K562 (cell line): ENCODE data around the gene DCP1B. TPM values are rescaled to one million over a fixed set of nuclear protein-coding genes. Genes with fewer than 3 reads are reported as not detected.

Source experiments
- DMBX1 ChIP-seq: fragments of 250-450 bp; sonication (Bioruptor Pico); IDR thresholded peaks from 2 replicates; pipeline ENCODE4 v1.8.0; 2022; ENCODE audit warnings: inconsistent platforms, mild to moderate bottlenecking, moderate library complexity, borderline replicate concordance
- E2F6 ChIP-seq, 2 experiments: IDR thresholded peaks; 2 replicates each; pipeline ENCODE4 v1.6.1; 2011; ENCODE audit warnings: borderline replicate concordance in 1 of 2, control low read depth in 1 of 2, low read depth in 1 of 2, low read length in 1 of 2, mild to moderate bottlenecking in 1 of 2, mixed read lengths in 1 of 2, moderate library complexity in 1 of 2; ENCODE audit not compliant: insufficient read depth in 1 of 2, insufficient read length in 1 of 2, poor library complexity in 1 of 2, severe bottlenecking in 1 of 2; ENCODE audit errors: extremely low read depth in 1 of 2
- ETS2 ChIP-seq: IDR thresholded peaks from 2 replicates; pipeline ENCODE4 v1.6.1; 2016; ENCODE audit warnings: borderline replicate concordance, missing genetic modification characterization, mild to moderate bottlenecking, moderate library complexity, missing compliant biosample characterization; ENCODE audit not compliant: poor library complexity, severe bottlenecking
- GABPB1 ChIP-seq: sonication (generic); formaldehyde crosslinking; IDR thresholded peaks from 2 replicates; pipeline ENCODE4 v1.8.0; 2022; ENCODE audit warnings: mild to moderate bottlenecking, missing genetic modification reagents
- IFI16 ChIP-seq: fragments of 250-450 bp; sonication (Bioruptor Pico); IDR thresholded peaks from 2 replicates; pipeline ENCODE4 v2.1.2; 2022; ENCODE audit warnings: mild to moderate bottlenecking, inconsistent platforms
- MEF2A ChIP-seq: IDR thresholded peaks from 2 replicates; pipeline ENCODE4 v1.6.1; 2011; ENCODE audit warnings: low read depth, mild to moderate bottlenecking, low read length, moderate library complexity; ENCODE audit not compliant: control insufficient read depth
- NFIC ChIP-seq: fragments of 450-650 bp; IDR thresholded peaks from 2 replicates; pipeline ENCODE4 v1.6.1; 2017; ENCODE audit warnings: mild to moderate bottlenecking, inconsistent platforms
- RFX1 ChIP-seq: fragments of 450-650 bp; IDR thresholded peaks from 2 replicates; pipeline ENCODE4 v1.6.1; 2016; ENCODE audit warnings: mild to moderate bottlenecking, moderate library complexity
- ZSCAN29 ChIP-seq: fragments of 450-650 bp; IDR thresholded peaks from 2 replicates; pipeline ENCODE4 v1.6.1; 2017
- polyA plus RNA-seq, 8 experiments: library from polyadenylated mRNA; depleted of rRNA in 4 of 8; stranded (reverse) in 5 of 8; unstranded in 3 of 8; fragments of >200 nt; fragmentation: Nextera tagmentation in 2 of 8; fragmentation: Illumina TruSeq in 1 of 8; extraction: Ambion mirVana in 2 of 8; extraction: Trizol in 1 of 8; gene quantifications; 2 replicates each; pipeline versions ENCODE4 v1.2.1 to v1.2.3, GENCODE V29; 2011 to 2014; ENCODE audit warnings: inconsistent platforms in 1 of 8, missing spikeins in 1 of 8
- total RNA-seq, 7 experiments: library from RNA; depleted of rRNA in 6 of 7; stranded (reverse); fragments of >200 nt in 6 of 7; fragmentation: Illumina TruSeq in 2 of 7; extraction: Trizol in 2 of 7; gene quantifications; 2 replicates each; pipeline versions ENCODE4 v1.2.1 to v1.2.3, GENCODE V29; 2011 to 2021; ENCODE audit warnings: low replicate concordance in 1 of 7
- TF ChIP-seq, protein P1 (sequence below): sonication (generic); formaldehyde crosslinking; IDR thresholded peaks from 2 replicates; pipeline ENCODE4 v1.9.0; 2022; ENCODE audit warnings: mild to moderate bottlenecking, missing genetic modification reagents

DCP1B gene
- total and polyA plus RNA-seq, 9 of the 15 experiments (the other 6 are each of a cell fraction or from before 2014, with no cell fraction given) = 0.83 to 7.3 (median 3.4) TPM

DNA sequence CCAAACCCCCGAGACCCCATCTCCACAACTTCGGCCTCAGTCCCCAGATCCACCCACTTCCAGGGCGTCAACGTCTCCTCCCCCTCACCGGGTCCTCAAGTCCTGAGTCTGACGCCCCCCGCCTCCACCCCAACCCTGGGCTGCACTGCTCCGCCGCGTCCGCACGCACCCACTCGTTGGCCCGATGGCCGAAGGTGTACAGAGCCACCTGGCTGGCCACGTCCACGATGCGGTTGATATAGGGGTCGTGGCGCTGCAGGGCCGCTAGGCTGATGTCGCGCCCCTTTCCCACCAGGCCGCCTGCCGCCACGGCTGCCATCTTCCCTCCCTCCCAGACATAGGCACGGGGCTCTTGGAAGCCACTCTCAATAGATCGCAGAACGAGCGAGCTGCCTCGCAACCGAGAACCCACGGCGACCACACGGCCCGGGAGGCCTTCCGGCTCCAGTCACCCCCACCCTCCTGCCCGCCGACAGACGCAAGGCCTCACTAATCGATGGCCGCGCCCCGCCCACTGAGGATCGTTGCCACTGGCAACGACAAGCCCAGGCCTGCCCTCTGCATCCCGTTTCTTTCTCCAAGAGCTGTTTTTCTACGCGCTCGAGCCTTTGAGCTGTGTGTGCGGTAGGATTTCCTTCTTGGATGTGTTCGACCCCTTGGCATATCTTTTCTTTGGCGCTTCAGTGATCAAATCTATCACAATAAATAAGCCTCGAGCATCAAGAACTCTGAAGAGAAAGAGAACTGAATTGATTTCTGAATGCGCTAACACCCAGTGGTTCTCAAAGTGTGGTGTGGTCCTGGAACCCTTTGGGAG is at the start of gene DCP1B (continued):
- peak; percentile 57; the same call in 1 of the 2 replicates for TF ChIP-seq GABPB1
- TF ChIP-seq RFX1 = peak; percentile 96
- TF ChIP-seq E2F6 (IDR thresholded peaks at IDR 0.05; ENCODE audit: borderline replicate concordance in 1 of 2, extremely low read depth in 1 of 2, insufficient read depth in 1 of 2, insufficient read length in 1 of 2, low read depth in 1 of 2, low read length in 1 of 2, poor library complexity in 1 of 2, severe bottlenecking in 1 of 2) = peak; percentile 60 to 83
- TF ChIP-seq, protein P1, sequence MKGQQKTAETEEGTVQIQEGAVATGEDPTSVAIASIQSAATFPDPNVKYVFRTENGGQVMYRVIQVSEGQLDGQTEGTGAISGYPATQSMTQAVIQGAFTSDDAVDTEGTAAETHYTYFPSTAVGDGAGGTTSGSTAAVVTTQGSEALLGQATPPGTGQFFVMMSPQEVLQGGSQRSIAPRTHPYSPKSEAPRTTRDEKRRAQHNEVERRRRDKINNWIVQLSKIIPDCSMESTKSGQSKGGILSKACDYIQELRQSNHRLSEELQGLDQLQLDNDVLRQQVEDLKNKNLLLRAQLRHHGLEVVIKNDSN (CRISPR knock-in tag) = peak; percentile 49
- TF ChIP-seq ETS2 (tag) = no peak
- no peak for TF ChIP-seq ZSCAN29
- no peak for TF ChIP-seq IFI16 (CRISPR knock-in tag)
- TF ChIP-seq MEF2A = no peak
- TF ChIP-seq NFIC = peak; percentile 33
- no peak for TF ChIP-seq DMBX1 (CRISPR knock-in tag)
